Vagina (tissue), 2 donors: ENCODE results near the gene WASF1.
"Not testable (repeated sequence)": the region's sequence is repeated elsewhere in the genome, so short reads cannot be mapped to it uniquely, and the experiment has no call there.

Experiments used
- CTCF ChIP-seq, 3 experiments: fragments of 450-650 bp in 2 of 3; fragments of 200-600 bp in 1 of 3; sonication (generic) in 1 of 3; IDR thresholded peaks; one replicate each; pipeline ENCODE4 v1.5.1; 2017 to 2019; ENCODE audit warnings: antibody characterized with exemption in 3 of 3, mild to moderate bottlenecking in 2 of 3, moderate library complexity in 2 of 3
- POLR2A ChIP-seq, 2 donors: fragments of 450-650 bp; IDR thresholded peaks; one replicate each; pipeline ENCODE4 v1.6.1; 2017; ENCODE audit warnings: antibody characterized with exemption in 2 of 2, mild to moderate bottlenecking in 2 of 2, moderate library complexity in 2 of 2
- POLR2AphosphoS5 ChIP-seq, 2 donors: sonication (generic); formaldehyde crosslinking; IDR thresholded peaks; one replicate each; pipeline ENCODE4 v1.9.0; 2017; ENCODE audit warnings: antibody characterized with exemption in 2 of 2, mild to moderate bottlenecking in 2 of 2, low read depth in 1 of 2; ENCODE audit not compliant: insufficient read depth in 1 of 2

- TF ChIP-seq POLR2A (IDR thresholded peaks at IDR 0.05); CTCF (IDR thresholded peaks at IDR 0.05); POLR2AphosphoS5 (IDR thresholded peaks at IDR 0.05; ENCODE audit: insufficient read depth in 1 of 2, low read depth in 1 of 2): not testable (repeated sequence)
Observed at GRCh38 chr6:110073474-110073873, 106.0 kb downstream of the WASF1 start.
